HG02642 (cell line): ENCODE measurements around the gene ANG.
"Not testable (repeated sequence)": the region's sequence is repeated elsewhere in the genome, so short reads cannot be mapped to it uniquely, and the experiment has no call there.

Experiments
- ATAC-seq: cut with Tn5 transposase; IDR thresholded peaks from one replicate; pipeline ENCODE4 v1.9.1; 2021; ENCODE audit warnings: mild to moderate bottlenecking; ENCODE audit not compliant: unreplicated experiment, poor library complexity

The ANG gene

DNA sequence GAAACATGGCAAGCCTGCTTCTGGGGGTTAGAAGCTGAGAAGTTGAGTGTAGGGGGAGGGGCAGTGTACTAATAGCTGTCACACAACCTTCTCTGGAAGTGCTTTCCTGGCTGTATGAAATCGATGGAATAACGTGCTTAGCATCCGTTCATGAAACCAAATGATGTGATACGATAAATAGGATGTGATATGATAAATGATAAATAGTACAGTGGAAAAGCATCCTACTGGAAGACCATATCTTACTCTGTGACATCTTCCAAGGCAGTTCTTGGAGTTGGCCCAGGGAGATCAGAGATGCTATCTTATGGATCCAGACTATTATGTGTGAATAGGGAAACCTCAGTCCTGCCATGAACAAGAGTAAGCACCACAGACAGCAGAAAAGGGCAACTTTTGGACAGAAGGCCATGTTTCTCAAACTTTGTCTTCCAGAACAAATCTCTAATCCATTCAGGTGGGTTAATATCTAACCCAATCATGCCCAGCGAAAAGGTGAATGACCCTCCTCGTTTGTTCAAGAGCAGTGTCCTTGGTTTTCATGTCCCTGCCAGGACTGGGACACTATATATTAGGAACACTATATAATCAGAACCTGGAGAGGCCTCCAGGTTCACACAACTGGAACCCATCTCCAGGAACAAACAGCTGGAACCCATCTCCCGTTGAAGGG lies at the start of gene ANG:
Gene ANG, plus strand, starts transcription at position 598 of the 673 bp plus-strand sequence. CDS start 4,801 bp downstream, outside the sequence.
- ATAC-seq = no peak

DNA sequence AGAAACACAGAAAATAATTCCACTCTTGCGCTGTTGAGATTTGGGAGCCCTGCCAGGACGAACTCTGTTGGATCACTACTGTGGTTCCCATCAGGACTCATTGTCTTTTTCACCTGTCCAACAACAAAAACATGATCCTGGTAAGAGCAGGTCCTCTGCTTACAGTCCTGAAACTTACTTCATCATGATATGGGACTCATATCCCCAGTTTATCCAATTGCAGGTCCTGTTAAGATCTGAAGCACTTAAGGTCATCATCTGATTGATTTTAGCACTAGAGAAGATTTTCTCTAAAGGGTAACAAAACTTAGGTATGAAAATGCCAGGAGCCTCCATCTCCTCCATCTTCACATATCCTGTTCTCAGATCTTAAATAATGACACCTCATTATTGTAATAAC lies 47.0 kb upstream of the ANG start, which contains the start of gene OR6S1:
Gene OR6S1, minus strand, starts transcription at position 101 of the 400 bp plus-strand sequence. Its CDS starts 0 bp downstream, at position 101.
- ATAC-seq = no peak

DNA sequence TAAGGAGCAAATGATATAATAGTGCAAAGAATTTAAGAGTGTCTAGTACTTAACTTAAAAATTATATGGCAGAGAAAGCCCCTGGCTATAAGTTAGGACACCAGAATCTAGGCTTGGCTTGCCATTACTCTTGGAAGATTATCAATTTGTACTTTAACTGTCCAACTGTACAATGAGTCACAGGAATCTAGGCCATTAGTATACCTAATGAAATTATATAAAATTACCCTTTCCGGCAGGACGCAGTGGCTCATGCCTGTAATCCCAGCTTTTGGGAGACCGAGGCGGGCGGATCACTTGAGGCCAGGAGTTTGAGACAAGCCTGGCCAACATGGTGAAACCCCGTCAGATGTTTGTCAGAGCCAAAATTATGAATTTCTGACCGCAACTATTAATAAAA lies 46.4 kb upstream of the ANG start:
- no peak for ATAC-seq

- ATAC-seq = not testable (repeated sequence)
Measured at GRCh38 chr14:20642755-20643154, 45.8 kb upstream of the ANG start.

GRCh38 chr14:20644520-20644919 lies 44.0 kb upstream of the ANG start:
- no peak for ATAC-seq

DNA sequence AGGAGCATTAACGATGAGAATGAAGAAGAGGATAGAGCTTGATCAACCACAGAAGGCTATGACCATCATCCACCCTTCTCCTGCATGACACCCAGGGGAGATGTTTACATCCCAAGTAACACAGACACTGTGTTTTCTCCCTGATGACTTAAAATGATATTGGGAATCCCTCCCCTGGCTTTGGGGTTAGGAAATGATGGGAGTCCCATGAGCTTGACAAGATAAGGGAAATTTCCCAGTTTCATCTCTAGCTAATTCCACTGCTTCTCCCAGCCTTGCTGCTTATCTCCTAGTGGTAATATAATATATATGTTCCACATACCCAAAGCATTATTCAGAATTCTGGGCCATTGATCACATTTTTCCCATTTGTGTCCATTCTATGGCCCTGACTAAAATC lies 43.1 kb upstream of the ANG start:
- no peak for ATAC-seq

DNA sequence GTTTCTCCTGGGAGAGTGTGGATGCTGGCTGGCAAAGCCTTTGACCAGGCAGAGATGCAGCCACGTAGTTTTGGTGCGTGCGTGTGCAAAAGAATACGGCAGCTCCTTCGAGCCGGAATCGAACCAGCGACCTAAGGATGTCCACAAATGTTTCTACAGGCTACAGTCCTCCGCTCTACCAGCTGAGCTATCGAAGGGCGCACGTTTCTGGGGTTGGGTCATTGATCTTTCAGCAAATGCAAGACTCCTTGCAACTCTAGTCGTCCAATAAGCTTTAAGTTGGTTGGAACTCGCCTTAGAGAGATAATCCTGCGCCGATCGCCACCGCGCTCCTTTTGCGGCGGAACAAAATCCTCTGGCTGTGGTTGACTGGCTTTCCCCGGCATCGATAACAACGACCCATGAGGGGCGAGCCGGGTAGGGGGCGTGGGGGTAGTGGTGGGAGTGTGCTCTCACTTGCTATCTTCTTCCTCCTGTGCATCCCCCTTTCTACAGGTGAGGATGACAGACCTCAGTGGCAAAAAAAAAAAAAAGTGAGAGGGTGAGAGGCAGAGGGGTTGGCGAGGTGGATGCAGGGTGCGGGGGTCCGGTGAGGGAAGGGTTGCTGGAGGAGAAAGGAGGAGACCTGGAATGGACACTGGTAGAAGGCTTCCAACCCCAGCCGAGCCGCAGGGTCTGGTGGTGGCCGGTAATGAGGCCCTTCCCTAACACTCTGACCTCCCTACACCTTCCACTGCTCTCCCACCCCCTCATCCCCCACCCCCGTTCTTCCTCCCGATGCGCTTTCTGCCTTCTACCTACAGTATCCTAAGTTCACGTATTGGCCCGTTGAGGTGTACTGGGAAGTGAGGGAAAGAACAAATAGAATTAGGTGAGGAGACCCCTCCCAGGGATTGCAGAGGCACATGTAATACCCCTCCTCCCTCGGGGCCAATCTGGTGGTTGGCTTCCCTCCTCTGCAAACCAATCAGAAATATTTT lies 35.3 kb upstream of the ANG start:
- no peak for ATAC-seq

DNA sequence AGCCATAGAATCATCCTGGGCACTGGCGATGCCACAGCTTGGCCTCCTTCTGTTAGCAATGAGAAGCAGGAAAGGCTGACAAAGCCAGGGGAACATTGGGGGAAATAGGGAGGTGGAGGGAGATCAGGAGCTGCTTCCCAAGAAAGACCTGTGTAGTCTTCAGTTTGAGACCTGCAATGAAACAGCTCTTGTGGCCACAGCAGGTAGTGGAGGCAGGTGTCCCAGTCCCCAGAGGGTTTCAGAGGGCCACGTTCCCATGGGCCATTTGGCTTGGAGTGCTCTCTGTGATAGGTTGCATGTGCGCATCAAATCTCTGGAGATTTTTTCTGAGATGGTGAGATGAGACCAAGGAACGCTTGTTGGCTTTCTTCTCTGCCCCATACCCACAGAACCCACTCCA lies 32.7 kb upstream of the ANG start:
- no peak for ATAC-seq

- ATAC-seq = no peak
Measured at GRCh38 chr14:20656274-20656673, 32.3 kb upstream of the ANG start.

DNA sequence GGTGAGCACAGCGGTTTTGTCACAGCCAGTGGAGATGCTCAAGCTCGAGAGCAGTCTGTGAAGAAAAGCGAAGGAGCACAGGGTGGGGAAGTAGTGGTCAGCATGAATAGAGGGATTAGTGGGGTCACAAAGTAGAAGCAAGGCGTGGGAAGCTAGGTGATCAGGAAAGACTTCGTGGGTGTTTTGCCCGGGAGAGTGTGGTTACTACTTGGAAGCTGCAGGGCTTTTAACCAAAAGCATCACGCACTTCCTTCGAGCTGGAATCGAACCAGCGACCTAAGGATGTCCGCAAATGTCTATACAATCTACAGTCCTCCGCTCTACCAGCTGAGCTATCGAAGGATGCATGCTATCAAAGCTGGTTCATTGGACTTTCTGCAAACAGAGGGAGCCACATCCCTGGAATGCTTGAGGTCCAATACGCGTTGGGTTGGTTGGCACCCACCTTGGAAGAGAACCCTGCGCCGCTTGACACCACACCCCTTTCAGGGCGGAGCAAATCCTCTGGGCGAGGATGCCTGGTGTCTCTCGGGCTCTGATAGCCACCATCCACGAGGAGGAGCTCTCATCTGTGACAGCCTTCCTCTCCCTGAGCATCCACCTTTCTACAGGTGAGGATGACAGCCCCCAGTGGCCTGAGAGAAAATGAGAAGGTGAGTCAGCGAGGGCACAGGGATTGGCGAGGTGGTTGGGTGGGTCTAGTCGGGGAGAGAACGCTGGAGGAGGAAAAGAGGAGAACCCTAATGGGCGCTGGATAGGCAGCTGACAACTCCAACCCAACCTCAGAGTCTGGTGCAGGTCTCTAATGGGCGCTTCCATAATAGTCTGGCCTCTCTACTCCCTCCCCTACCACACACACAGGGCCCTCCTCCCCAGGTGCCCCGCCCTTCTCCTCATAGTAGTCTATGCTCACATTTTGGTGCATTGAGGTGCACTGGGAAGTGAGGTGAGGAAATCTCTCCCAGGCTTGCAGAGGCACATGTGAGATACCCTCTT lies 31.1 kb upstream of the ANG start:
- ATAC-seq = no peak

DNA sequence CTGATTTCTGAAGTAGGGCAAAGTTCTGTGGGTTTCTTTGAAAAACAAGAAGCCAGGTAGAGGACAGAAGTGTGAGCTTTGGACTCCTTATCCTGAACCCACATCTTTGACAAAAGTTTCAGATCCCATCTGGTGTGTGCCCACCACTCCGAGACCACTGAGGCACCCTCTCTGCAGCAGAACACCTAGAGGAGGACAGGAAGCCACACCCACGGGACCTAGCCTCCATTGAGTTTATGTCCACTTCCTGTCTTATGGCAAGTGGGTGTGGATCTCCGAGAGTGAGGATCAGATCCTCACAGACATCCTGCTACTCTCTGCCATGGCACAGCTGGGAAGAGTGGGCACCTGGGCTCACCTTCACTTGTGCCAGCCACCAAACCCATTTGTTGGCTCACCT lies 30.3 kb upstream of the ANG start:
- no peak for ATAC-seq

- no peak for ATAC-seq
Measured at GRCh38 chr14:20659336-20659735, 29.2 kb upstream of the ANG start.

DNA sequence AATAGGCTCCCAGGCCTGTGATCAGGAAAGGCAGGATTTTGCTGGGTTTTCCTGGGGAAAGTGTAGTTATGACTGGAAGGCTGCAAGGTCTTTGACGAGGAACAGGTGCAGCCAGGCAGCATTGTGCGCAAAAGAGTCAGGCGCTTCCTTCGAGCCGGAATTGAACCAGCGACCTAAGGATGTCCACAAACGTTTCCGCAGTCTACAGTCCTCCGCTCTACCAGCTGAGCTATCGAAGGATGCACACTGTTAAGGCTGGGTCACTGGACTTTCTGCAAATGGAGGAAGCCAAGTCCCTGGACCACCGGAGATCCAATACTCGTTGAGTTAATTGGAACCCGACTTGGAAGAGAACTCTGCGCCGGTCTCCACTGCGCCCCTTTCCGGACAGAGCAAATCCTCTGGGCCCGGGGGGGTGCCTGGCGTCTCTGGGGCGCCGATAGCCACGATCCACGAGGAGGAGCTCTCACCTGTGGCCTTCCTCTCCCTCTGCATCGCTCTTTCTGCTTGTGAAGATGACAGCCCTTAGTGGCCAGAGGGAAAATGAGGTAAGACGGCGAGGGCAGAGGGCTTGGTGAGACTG lies 28.7 kb upstream of the ANG start:
- ATAC-seq = no peak

DNA sequence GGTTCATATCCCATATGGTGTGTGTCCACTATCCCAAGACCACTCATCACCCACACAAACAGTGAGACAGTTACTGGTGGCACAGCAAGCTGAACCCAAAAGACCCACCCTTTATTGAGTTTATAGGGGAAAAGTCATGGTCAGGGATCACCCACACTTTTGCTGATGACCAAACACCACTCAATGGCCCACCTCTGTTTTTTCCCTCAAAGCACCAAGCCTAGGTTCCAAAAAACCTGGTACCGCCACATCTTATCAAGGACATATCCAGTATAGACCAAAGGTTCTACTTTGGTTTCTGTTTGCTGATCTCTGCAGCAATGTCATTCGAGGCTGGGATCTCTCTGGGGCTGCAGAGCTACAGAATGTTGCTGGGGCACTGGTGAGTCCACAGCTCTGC lies 27.4 kb upstream of the ANG start:
- ATAC-seq = no peak

DNA sequence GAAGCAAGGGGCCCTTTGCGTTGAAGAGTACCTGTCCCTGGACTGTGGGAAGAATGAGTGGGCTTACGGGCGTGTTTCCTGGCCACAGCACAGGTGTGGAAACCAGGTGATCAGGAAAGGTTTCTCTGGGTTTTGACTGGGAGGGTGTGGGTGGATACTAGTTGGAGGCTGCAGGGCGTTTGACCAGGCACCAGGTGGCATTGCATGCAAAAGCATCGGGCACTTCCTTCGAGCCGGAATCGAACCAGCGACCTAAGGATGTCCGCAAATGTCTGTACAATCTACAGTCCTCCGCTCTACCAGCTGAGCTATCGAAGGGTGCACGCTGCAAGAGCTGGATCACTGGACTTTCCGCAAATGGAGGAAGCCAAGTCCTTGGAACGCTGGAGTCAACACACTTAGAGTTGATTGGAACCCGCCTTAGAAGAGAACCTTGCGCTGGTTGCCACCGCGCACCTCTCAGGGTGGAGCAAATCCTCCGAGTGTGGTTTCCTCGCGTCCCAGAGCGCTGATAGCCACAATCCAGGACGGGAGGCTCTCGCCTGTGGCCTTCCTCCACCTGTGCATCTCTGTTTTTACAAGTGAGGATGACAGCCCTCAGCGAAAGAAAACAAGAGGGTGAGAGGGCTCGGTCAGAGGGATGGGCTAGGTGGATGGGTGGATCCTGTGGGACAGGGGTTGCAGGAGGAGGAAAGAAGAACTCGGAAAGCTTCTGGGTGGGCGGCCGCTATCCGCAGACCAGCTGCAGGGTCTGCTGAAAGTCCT lies 25.4 kb upstream of the ANG start:
- ATAC-seq = peak; percentile 74

GRCh38 chr14:20666400-20666961 lies 22.1 kb upstream of the ANG start:
- ATAC-seq = not testable (repeated sequence)

DNA sequence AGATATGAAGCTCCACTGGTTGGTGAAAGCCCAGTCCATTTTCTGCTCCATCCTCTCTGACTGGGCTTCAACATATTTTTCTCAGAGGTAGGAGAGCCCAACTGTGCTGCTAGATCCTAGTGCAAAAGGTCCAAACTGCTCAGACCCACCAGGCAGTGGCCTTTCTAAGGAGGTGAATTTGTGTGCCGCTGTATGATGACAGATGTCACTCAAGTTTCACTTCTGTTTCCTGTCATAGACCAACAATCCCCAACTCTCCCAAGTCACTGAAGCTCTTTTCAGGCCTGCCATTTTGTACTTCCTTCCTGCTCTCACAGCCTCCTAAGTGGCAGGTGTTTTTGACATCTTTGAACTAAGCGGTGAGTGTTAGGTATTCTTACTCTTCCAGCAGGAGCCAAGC lies 20.6 kb upstream of the ANG start:
- peak; percentile 80 for ATAC-seq

GRCh38 chr14:20668969-20669368 lies 19.6 kb upstream of the ANG start:
- ATAC-seq = no peak
